NCI-H146 treated with DMSO at 0.1 percent for 48 hours (cell line): ENCODE results near the gene TNIK.

Experiments used
- DNase-seq: peaks from one replicate; lab custom pipeline; 2025; ENCODE audit not compliant: unreplicated experiment; lab: John Stamatoyannopoulos, UW

TNIK gene

GRCh38 chr3:171366043-171366442 is 94.2 kb downstream of the TNIK start:
- DNase-seq = no peak

- no peak for DNase-seq
These were observed 94.7 kb downstream of the TNIK start for GRCh38 chr3:171365489-171365888.

GRCh38 chr3:171364500-171364899 is 95.7 kb downstream of the TNIK start:
- DNase-seq = no peak

GRCh38 chr3:171363202-171363601 is 97.0 kb downstream of the TNIK start:
- DNase-seq = no peak

- no peak for DNase-seq
These were observed 97.6 kb downstream of the TNIK start for GRCh38 chr3:171362575-171362974.

GRCh38 chr3:171358881-171359198 is 101.4 kb downstream of the TNIK start:
- no peak for DNase-seq

GRCh38 chr3:171358181-171358880 is 101.9 kb downstream of the TNIK start:
- DNase-seq = no peak

GRCh38 chr3:171357721-171358120 is 102.5 kb downstream of the TNIK start:
- no peak for DNase-seq

- no peak for DNase-seq
These were observed 104.0 kb downstream of the TNIK start for GRCh38 chr3:171356251-171356650.

- no peak for DNase-seq
These were observed 105.3 kb downstream of the TNIK start for GRCh38 chr3:171354706-171355582.

- no peak for DNase-seq
These were observed 106.0 kb downstream of the TNIK start for GRCh38 chr3:171354049-171354705.

- DNase-seq = no peak
These were observed 106.8 kb downstream of the TNIK start for GRCh38 chr3:171353423-171353822.

GRCh38 chr3:171352387-171352935 is 107.7 kb downstream of the TNIK start:
- no peak for DNase-seq

- DNase-seq = no peak
These were observed 108.5 kb downstream of the TNIK start for GRCh38 chr3:171351676-171352075.

GRCh38 chr3:171350364-171350763 is 109.8 kb downstream of the TNIK start:
- DNase-seq = no peak

- no peak for DNase-seq
These were observed 110.8 kb downstream of the TNIK start for GRCh38 chr3:171349392-171349791.

GRCh38 chr3:171348121-171348520 is 112.1 kb downstream of the TNIK start:
- DNase-seq = no peak

GRCh38 chr3:171347301-171348039 is 112.7 kb downstream of the TNIK start:
- no peak for DNase-seq

GRCh38 chr3:171346582-171347300 is 113.5 kb downstream of the TNIK start:
- DNase-seq = no peak

- no peak for DNase-seq
These were observed 114.2 kb downstream of the TNIK start for GRCh38 chr3:171346019-171346418.
